Suprapubic skin (tissue), 4 donors: ENCODE results near the gene CLASP1. TPM values are rescaled to one million over a fixed set of nuclear protein-coding genes. Genes with fewer than 3 reads are reported as not detected.

ENCODE experiments used
- DNase-seq, 2 donors: peaks; one replicate each; pipeline ENCODE4 v3.0.0-alpha.2; 2019; ENCODE audit warnings: low spot score in 2 of 2
- H3K27ac ChIP-seq: fragments of 200-600 bp; sonication (generic); one replicate; pipeline ENCODE4 v1.5.1; 2019
- H3K27me3 ChIP-seq: fragments of 200-600 bp; sonication (generic); one replicate; pipeline ENCODE4 v1.5.1; 2019
- H3K36me3 ChIP-seq: fragments of 200-600 bp; sonication (generic); one replicate; pipeline ENCODE4 v1.5.1; 2019
- H3K4me1 ChIP-seq: fragments of 200-600 bp; sonication (generic); one replicate; pipeline ENCODE4 v1.5.1; 2019
- H3K4me3 ChIP-seq: fragments of 200-600 bp; sonication (generic); one replicate; pipeline ENCODE4 v1.5.1; 2019; ENCODE audit warnings: mild to moderate bottlenecking
- H3K9me3 ChIP-seq: fragments of 200-600 bp; sonication (generic); one replicate; pipeline ENCODE4 v1.5.1; 2019
- EP300 ChIP-seq: sonication (generic); formaldehyde crosslinking; IDR thresholded peaks from one replicate; pipeline ENCODE4 v1.6.1; 2017; ENCODE audit warnings: antibody characterized with exemption
- POLR2A ChIP-seq, 2 donors: fragments of 450-650 bp; IDR thresholded peaks; one replicate each; pipeline ENCODE4 v1.6.1; 2017; ENCODE audit warnings: antibody characterized with exemption in 2 of 2, mild to moderate bottlenecking in 2 of 2, moderate library complexity in 2 of 2
- POLR2AphosphoS5 ChIP-seq, 3 donors: sonication (generic); formaldehyde crosslinking; IDR thresholded peaks; one replicate each; pipeline ENCODE4 v1.6.1; 2017; ENCODE audit warnings: antibody characterized with exemption in 3 of 3
- WGBS: methylation state at CpG from one replicate; pipeline ENCODE4 v1.1.5; 2018; 5-methylcytosine and 5-hydroxymethylcytosine counted together
- total RNA-seq, 4 donors: library from RNA; depleted of rRNA; stranded (reverse); fragments of >200 nt; gene quantifications; one replicate each; pipeline ENCODE4 v1.1.0, GENCODE V29; 2016
- TF ChIP-seq, protein P1 (sequence below), 2 donors: fragments of 200-600 bp in 1 of 2; fragments of 450-650 bp in 1 of 2; sonication (generic) in 1 of 2; IDR thresholded peaks; one replicate each; pipeline ENCODE4 v1.5.1; 2016 to 2019; ENCODE audit warnings: antibody characterized with exemption in 2 of 2, mild to moderate bottlenecking in 1 of 2, moderate library complexity in 1 of 2

CLASP1 gene
- total RNA-seq, 4 donors from 2014 or later: 53.3 to 99.5 (median 67.6) TPM

DNA sequence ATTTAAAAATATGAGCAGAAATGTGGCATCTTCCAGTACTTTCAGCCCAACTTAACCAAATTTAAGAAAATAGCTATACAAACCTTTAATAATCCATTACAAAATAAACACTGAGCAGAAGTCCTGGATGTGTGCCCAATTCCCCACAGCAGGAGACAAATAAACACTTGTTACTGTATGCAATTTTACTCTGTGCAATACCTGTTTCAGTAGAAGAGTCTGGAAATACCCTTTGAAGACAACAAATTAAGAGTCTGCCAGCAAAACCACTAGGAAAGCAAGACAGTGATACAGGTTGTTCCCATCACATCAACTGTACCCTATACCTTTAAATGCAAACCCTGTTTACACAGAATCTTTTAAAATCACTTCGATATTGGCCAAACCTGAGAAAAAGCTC is 160.0 kb downstream of the CLASP1 start:
- peaks cover 3% of the 10 kb centered on the region for H3K36me3 ChIP-seq
- no peak for DNase-seq
- H3K4me3 ChIP-seq: no peak overlapping the region
- 69% methylated on average over 1 of the region's 1 CpG for WGBS
- no peaks in the 10 kb centered on the region for H3K9me3 ChIP-seq
- TF ChIP-seq, protein P1, sequence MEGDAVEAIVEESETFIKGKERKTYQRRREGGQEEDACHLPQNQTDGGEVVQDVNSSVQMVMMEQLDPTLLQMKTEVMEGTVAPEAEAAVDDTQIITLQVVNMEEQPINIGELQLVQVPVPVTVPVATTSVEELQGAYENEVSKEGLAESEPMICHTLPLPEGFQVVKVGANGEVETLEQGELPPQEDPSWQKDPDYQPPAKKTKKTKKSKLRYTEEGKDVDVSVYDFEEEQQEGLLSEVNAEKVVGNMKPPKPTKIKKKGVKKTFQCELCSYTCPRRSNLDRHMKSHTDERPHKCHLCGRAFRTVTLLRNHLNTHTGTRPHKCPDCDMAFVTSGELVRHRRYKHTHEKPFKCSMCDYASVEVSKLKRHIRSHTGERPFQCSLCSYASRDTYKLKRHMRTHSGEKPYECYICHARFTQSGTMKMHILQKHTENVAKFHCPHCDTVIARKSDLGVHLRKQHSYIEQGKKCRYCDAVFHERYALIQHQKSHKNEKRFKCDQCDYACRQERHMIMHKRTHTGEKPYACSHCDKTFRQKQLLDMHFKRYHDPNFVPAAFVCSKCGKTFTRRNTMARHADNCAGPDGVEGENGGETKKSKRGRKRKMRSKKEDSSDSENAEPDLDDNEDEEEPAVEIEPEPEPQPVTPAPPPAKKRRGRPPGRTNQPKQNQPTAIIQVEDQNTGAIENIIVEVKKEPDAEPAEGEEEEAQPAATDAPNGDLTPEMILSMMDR (IDR thresholded peaks at IDR 0.05): no peak
- TF ChIP-seq POLR2A (IDR thresholded peaks at IDR 0.05) (no peak), POLR2AphosphoS5 (IDR thresholded peaks at IDR 0.05) (no peak), EP300 (no peak)
- H3K27ac ChIP-seq: no peak overlapping the region
- peaks cover 24% of the 10 kb centered on the region for H3K4me1 ChIP-seq
- no peaks in the 10 kb centered on the region for H3K27me3 ChIP-seq

DNA sequence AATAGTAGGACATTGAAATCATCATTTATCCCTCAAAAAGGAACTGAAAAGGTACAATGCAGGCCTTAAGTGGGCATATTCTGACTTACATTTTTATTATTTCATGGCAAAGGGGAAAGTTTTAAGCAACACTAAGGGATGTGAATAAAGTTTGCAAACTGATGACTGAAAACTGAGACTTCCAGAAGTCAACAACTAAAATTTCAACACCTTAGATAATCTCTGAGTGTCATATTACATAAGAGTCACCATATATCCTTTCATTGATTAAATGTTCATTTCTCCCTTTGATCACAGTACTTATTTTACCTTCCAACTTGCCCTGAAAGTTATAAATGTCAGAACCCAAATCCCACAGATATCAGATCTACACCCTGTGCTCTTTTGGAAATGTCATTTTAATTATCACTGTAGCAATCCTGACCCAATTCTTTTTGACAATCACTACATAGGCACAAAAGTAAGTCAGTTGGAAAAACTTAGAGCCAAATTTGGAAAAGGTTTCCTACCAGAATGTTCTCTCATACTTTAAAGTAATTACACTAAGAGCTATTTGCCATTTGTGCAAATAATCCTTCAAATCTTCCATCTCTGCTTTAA is 163.0 kb downstream of the CLASP1 start:
- TF ChIP-seq POLR2AphosphoS5 (IDR thresholded peaks at IDR 0.05): no peak
- TF ChIP-seq, protein P1 (IDR thresholded peaks at IDR 0.05): no peak
- TF ChIP-seq EP300: no peak
- TF ChIP-seq POLR2A (IDR thresholded peaks at IDR 0.05): no peak
- Histone ChIP-seq H3K36me3 (peaks cover 8% of the 10 kb centered on the region), H3K4me3 (no peak overlapping the region), H3K4me1 (peaks cover 25% of the 10 kb centered on the region), H3K9me3 (no peaks in the 10 kb centered on the region), H3K27me3 (no peaks in the 10 kb centered on the region), H3K27ac (peak overlapping the region; percentile 68)
- DNase-seq: no peak

DNA sequence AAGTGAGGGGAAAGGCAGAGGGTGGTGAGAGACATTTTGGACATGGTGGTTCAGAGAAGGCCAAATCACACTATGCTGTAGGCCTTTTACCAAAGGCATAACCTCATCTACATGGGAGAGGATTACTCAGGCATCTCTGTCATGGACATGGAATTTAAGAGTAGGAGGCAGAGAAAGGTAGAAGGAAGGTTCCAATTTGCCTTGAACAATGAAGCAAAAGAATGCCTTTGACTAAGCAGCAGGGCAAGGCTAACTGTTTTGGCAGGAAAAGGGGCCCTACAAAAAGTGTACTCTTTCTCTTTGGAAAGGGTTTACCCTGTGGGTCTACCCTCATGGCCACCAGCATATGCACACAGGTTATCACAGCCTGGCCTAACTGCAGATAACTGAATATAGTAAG is 164.2 kb downstream of the CLASP1 start:
- Histone ChIP-seq H3K9me3 (no peaks in the 10 kb centered on the region), H3K4me1 (peaks cover 32% of the 10 kb centered on the region), H3K36me3 (peaks cover 8% of the 10 kb centered on the region), H3K27ac (peak overlapping the region; percentile 68), H3K27me3 (no peaks in the 10 kb centered on the region), H3K4me3 (no peak overlapping the region)
- TF ChIP-seq POLR2AphosphoS5 (IDR thresholded peaks at IDR 0.05) (no peak), EP300 (no peak), POLR2A (IDR thresholded peaks at IDR 0.05) (no peak)
- TF ChIP-seq, protein P1 (IDR thresholded peaks at IDR 0.05): no peak
- DNase-seq: no peak

DNA sequence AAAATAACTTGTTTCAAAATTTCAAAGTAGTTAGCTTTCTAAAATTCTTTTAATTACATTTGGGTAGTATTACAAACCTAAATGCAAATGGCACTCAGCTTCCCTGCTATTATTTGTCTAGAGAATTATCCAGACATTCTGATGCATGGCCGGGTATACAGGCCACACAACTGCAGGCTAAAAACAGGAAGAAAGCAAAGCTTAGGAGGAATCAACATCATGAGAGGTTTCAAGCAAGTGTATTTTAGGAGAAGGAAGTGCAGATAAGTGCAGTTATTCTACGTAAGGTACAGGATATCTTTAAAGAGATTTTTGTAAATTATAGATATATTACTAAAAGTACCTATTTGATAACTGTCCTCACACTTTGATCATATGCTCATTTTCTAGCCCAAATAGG is 165.4 kb downstream of the CLASP1 start:
- no peak for DNase-seq
- Histone ChIP-seq H3K27ac (peak overlapping the region; percentile 41), H3K4me1 (peaks cover 36% of the 10 kb centered on the region), H3K4me3 (no peak overlapping the region), H3K27me3 (no peaks in the 10 kb centered on the region), H3K9me3 (no peaks in the 10 kb centered on the region), H3K36me3 (peaks cover 8% of the 10 kb centered on the region)
- 90% methylated on average over 2 of the region's 2 CpGs for WGBS
- TF ChIP-seq POLR2A (IDR thresholded peaks at IDR 0.05) (no peak), EP300 (no peak), POLR2AphosphoS5 (IDR thresholded peaks at IDR 0.05) (no peak)
- TF ChIP-seq, protein P1 (IDR thresholded peaks at IDR 0.05): no peak

DNA sequence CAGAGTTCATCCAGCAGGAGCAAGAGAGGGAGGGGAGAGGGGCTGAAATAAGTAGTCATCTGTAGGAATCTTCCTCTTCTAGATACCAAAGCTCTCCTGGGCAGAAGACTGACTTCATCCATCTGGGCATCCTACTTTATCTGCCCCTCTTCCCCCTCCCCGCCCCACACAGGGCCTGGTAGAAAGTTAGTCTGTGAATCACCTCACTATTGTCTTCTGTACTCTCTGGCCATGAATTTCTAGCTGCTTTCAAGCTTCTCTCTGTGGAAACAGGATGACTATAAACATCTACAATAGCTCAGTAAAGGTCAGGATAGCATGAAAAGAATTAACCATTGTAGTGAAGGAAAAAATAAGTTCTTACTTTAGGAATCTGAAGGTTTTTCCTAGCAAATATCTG is 166.2 kb downstream of the CLASP1 start:
- H3K4me1 ChIP-seq: peaks cover 36% of the 10 kb centered on the region
- H3K9me3 ChIP-seq: no peaks in the 10 kb centered on the region
- 88% methylated on average over 1 of the region's 1 CpG for WGBS

More for the DNA sequence above, 166.2 kb downstream of the CLASP1 start:
- no peak overlapping the region for H3K4me3 ChIP-seq
- TF ChIP-seq, protein P1 (IDR thresholded peaks at IDR 0.05): no peak
- no peak for TF ChIP-seq POLR2AphosphoS5 (IDR thresholded peaks at IDR 0.05)
- no peak for TF ChIP-seq EP300
- TF ChIP-seq POLR2A (IDR thresholded peaks at IDR 0.05): no peak
- DNase-seq: no peak
- no peak overlapping the region for H3K27ac ChIP-seq
- peaks cover 8% of the 10 kb centered on the region for H3K36me3 ChIP-seq
- H3K27me3 ChIP-seq: no peaks in the 10 kb centered on the region
